NK-92 (cell line): ENCODE measurements around the gene ZNF850.
"Not testable (repeated sequence)": the region's sequence is repeated elsewhere in the genome, so short reads cannot be mapped to it uniquely, and the experiment has no call there.

ENCODE experiments used
- DNase-seq: peaks from one replicate; lab custom pipeline; 2025; ENCODE audit not compliant: unreplicated experiment; lab: John Stamatoyannopoulos, UW

ZNF850 gene

DNA sequence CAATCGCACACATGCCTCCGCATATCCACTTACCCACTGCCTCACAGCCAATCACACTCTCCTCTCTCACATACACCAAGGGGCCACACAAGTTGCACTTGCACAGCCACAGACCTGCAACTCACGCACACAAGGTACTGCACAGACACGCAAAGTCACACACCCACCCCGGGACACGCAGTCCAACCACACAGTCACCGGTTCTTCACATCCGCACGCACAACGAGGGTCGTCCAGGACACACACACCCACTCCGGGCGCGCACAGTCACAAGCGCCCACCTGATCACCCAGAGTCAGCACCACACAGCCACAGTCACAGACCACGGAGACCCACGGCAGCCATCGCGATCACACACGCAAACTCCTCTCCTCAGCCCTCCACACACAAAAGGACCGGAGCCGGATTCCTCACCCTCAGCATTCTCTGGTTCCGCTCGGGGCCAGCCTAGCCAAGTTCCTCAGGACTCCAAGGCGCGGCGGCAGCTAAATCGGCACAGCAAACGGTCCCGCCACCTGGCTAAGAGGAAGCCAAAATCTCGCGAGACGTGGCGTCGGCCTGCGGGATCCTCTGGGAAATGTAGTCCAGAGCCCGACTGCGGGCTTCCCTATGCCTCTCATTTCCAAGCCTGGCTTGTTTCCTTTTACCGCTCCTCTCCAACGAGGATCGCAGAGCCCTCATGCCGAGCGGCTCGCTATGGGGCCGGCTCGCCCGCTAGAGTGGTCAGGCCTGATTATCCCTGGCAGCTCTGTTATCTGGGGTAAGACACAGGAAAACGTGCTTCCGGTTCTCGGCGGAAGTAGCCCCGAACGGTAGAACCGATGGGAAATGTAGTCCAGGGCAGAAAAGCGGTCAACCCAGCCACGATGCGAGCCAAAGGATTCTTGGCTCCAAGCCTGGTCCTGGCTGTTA is at the start of gene ZNF850:
Gene ZNF850 (minus strand): TSS at position 497 of the 912 bp plus-strand sequence. CDS start 10,201 bp downstream, outside the sequence.
- DNase-seq = no peak

DNA sequence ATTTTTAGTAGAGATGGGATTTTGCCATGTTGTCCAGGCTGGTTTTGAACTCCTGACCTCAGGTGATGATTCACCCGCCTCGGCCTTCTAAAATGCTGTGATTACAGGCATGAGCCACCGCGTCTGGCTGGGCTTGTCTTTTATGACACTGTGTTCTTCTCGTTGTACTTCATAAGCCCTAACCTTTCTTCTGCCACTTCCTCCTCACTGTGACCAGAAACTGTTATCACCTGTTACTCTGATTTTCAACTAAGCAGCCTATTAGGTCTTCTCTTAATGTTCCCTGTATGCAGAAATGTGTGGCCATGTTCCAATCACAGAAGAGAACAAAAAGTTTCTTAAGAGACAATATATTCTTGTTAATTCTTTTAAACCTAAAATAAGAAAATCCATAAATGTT is 49.2 kb upstream of the ZNF850 start:
- DNase-seq = no peak

GRCh38 chr19:36819130-36819630 is 46.6 kb upstream of the ZNF850 start:
- no peak for DNase-seq

DNA sequence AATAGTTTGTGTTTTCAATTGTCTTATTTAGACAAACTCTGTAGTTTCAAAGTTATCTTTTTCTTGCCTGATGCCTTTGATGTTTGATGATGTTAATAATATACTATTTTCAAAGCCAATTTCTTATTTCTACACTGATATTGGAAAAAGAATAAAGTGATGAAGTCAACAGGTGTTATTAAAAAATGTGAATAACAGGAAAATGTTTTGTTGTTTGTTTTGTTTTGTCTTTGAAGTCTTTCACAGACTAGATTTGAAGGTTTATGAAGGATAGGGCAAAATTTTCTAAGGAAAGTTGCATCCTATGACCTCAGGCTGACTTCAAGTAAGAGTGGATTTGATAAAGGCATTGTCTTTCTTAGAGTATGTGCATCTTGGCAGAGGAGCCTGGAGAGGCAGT is 34.4 kb upstream of the ZNF850 start:
- DNase-seq = no peak

DNA sequence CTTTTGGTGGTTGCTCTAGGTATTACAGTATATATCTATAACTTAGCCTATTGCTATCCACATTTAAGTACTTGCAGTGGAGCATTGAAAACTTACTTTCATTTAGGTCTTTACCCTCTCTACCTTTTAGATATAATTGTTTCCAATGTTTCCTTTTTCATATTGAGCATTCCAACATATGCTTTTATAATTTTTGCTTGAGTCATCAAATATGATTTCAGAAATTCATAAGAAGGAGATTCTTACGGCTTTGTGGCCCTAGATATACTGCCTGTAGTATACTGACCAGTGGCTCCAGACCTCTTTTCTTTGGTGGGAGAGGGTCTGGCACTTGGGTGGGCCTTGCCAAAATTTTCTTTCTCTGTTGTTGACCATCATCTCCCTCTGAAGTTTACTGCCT is 32.8 kb upstream of the ZNF850 start:
- DNase-seq = no peak

DNA sequence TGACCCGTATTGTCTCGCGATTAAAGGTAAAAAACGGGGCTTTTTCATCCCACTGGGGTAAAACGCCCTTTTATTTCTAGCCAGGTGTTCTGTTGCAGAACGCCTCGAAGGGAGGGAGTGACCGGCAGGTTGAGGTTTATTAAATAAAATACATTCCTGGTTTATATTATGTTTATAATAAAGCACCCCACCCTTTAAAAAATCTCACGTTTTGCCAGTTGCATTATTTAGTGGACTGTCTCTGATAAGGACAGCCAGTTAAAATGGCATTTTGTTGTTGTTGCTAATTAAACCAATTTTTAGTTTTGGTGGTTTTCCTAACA is 25.1 kb upstream of the ZNF850 start:
- no peak for DNase-seq

GRCh38 chr19:36796714-36796992 is 24.0 kb upstream of the ZNF850 start:
- no peak for DNase-seq

DNA sequence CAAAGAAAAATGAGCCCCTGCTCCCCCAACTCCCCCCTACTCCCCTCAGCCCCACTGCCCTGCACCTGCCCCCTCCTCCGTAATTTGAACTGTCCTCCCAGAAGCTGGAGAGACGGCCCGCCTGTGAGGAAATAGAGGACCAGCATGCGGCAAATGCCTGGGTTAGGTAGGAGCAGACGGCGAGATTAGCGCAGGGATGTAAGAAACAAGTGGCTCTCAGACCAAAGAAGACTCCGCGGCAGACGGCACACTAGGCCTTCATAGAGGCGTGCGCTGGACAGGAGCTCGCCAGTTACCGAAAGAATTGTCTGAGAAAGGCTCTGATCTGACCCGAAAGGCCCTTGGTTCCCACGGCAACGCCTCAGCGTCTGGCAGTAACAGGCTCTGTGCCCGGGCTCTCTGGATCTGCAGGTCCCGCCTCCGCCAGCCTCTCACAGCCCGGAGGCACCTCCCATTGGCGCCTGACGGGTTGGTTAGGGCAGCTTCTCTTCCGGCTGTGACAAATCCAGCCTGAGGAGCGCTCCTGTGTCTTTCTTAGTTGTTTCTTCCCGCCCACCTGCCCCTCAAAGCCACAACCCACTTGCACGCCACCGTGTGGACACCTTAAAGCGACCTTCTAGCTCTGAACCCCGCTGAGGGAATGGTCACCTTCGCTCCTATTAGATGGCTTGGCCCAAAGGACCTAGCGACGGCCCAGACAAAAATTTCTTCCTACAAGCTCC is 19.0 kb upstream of the ZNF850 start:
- not testable (repeated sequence) for DNase-seq

GRCh38 chr19:36775768-36776167 is 3.2 kb upstream of the ZNF850 start:
- DNase-seq = no peak

DNA sequence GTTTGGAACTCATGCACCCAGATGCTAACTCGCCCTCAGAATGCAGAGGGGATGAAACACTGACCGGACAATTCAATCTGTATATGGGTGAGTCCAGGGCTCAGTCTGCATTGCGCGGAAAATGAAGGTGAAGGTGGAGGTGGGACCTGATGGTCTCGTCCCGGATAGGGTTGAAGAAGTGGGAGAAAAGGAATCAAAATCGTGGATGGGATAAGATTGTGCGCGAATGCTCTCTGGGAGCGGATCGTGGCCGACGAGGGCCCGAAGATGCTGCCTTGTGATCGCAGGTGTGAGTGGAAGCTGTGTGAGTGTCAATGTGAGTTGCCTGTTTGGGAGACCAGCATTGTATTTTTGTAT is 594 bp upstream of the ZNF850 start:
- DNase-seq = no peak

DNA sequence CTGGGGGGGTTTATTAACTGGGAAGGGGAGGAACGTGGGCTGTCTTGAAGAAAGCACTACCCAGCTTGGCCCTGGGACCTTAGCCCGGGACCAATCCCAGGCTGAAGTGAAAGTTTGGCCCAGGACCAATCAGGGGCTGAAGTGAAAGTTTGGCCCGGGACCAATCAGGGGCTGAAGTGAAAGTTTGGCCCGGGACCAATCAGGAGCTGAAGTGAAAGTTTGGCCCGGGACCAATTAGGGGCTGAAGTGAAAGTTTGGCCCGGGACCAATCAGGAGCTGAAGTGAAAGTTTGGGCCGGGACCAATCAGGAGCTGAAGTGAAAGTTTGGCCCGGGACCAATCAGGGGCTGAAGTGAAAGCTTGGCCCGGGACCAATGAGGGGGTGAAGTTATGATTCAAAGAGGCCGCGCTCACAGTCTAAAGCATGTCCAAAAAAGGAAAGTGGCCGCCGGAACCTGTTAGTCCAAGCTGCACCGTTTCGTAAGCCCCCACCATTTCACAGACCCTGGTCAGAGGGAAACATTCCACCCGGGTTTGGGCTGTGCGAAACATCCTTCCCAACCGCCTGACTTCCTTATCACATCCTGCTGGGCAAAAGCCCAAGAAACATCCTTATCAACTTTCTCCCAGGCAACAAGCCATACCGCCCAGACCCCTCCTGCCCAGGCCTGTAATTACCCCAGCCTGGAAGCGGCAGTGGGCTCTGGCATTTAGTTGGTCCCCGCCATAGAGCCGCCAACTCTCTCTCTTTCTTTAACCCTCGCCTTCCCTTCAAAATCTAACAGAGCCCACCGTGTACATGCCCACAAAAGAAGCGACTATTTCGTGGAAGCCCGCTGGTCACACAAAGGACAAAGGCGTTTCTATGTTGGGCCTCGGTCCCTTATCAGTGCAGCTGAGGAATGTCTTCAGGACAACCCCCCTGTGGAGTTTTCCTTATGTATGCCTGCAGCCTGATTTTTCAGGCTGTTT is 1.1 kb downstream of the ZNF850 start:
- DNase-seq = no peak

- DNase-seq = no peak
These were observed 22.4 kb downstream of the ZNF850 start for GRCh38 chr19:36750066-36750691.

- not testable (repeated sequence) for DNase-seq
These were observed 23.0 kb downstream of the ZNF850 start for GRCh38 chr19:36749613-36750012.

DNA sequence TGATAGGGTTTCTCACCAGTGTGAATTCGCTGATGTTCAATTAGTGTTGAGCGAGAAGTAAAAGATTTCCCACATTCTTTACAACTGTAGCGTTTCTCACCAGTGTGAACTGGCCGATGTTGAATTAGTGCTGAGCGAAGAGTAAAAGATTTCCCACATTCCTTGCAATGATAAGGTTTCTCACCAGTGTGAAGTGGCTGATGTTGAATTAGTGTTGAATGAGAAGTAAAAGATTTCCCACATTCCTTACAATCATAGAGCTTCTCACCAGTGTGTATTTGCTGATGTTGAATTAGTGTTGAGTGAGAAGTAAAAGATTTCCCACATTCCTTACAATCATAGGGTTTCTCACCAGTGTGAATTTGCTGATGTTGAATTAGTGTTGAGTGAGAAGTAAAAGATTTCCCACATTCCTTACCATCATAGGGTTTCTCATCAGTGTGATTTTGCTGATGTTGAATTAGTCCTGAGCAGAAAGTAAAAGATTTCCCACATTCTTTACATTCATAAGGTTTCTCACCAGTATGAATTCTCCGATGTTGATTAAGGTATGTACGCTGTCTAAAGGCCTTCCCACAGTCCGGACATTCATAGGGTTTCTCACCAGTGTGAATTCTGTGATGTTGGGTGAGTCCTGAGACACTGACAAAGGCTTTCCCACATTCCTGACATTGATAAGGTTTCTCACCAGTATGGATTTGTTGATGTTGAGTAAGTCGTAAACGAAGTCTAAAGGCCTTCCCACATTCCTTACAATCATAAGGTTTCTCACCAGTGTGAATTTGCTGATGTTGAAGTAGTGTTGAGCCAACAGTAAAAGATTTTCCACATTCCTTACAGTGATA is 24.0 kb downstream of the ZNF850 start:
- DNase-seq = no peak

DNA sequence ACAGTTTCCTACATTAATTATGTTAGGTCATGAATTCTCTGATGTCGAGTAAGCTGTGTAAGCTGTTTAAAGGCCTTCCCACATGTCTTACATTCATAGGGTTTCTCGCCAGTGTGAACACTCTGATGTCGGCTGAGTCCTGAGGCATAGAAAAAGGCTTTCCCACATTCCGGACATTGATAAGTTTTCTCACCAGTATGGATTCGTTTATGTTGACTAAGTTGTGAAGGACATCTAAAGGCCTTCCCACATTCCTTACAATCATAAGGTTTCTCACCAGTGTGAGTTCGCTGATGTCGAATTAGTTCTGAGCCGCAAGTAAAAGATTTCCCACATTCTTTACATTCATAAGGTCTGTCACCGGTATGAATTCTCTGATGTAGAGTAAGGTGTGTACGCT is 24.9 kb downstream of the ZNF850 start:
- no peak for DNase-seq

DNA sequence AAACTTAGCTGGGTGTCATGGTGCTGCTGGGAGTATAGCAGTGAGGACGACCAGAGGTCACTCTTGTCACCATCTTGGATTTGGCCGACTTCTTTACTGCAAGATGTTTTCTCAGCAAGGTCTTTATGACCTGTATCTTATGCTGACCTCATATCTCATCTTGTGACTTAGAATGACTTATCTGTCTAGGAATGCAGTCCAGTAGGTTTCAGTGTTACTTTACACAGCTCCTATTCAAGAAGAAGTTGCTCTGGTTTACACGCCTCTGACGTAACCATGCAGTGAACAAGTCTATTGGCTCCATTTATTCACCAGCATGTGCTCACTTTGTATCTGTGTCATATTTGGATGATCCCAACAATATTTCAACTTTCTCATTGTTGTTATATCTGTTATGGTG is 26.7 kb downstream of the ZNF850 start:
- DNase-seq = no peak

DNA sequence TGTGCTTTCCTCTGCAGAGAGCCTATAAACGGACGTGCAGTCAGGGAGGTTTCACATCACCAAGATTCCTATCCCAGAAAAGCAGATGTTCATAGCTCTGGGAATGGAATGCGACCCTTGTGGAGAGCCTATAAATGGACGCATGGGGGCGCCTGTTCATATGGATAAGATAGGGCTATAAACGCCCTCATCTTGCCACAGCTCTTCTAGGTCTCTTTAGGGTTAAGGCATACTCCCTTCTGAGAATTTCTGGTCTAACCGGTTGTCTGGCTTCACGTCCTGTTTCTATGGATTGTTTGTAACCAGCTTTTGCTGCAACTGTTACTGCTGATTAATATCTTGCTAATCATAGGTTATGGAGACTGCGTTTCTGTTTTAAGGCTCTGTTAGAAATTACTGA is 36.4 kb downstream of the ZNF850 start:
- not testable (repeated sequence) for DNase-seq

- no peak for DNase-seq
These were observed 52.7 kb downstream of the ZNF850 start for GRCh38 chr19:36719687-36720556.

DNA sequence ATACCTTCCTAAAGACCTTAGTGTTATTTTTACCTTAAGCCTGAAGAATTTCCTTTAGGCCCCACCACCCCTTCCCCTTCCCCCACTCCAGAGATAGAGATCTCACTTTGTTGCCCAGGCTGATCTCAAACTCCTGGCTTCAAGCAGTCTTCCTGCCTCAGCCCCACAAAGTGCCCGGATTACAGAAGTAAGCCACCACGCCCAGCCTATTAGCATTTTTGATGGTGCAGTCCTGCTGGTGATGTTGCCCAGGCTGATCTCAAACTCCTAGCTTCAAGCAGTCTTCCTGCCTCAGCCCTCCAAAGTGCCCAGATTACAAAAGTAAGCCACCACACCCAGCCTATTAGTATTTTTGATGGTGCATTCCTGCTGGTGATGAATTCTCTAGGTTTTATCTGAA is 63.2 kb downstream of the ZNF850 start:
- no peak for DNase-seq
